Stimulated activated effector memory CD8-positive, alpha-beta T cell treated with anti-CD3 and anti-CD28 coated beads, Interleukin-12 subunit alpha, Interleukin-12 subunit beta, amount 100 ng/mL, for 72 hours (primary cell): Measurements from ENCODE around the gene STUB1.
A peak's percentile ranks its signal among the peaks of the same experiment; 100 is the strongest.

Experiments
- ATAC-seq: fragments of 150-1000 bp; cut with Tn5 transposase; 2 replicates; pipeline ENCODE4 v1.10.0; 2021
- DNase-seq, 2 donors: peaks; one replicate each; pipeline ENCODE4 v3.0.0; 2021 to 2022; ENCODE audit warnings: low spot score in 2 of 2
- H3K27ac Mint-ChIP-seq: one replicate; pipeline ENCODE4 v1.8.0; 2022; ENCODE audit warnings: mild to moderate bottlenecking, mixed read lengths
- H3K36me3 Mint-ChIP-seq: one replicate; pipeline ENCODE4 v1.8.0; 2022; ENCODE audit warnings: mild to moderate bottlenecking, mixed read lengths
- H3K4me1 Mint-ChIP-seq: one replicate; pipeline ENCODE4 v1.8.0; 2022; ENCODE audit warnings: mixed read lengths
- H3K4me3 Mint-ChIP-seq: one replicate; pipeline ENCODE4 v1.8.0; 2022; ENCODE audit warnings: mild to moderate bottlenecking, mixed read lengths
- H3K9me3 Mint-ChIP-seq: one replicate; pipeline ENCODE4 v1.8.0; 2022; ENCODE audit warnings: mixed read lengths

STUB1 gene

DNA sequence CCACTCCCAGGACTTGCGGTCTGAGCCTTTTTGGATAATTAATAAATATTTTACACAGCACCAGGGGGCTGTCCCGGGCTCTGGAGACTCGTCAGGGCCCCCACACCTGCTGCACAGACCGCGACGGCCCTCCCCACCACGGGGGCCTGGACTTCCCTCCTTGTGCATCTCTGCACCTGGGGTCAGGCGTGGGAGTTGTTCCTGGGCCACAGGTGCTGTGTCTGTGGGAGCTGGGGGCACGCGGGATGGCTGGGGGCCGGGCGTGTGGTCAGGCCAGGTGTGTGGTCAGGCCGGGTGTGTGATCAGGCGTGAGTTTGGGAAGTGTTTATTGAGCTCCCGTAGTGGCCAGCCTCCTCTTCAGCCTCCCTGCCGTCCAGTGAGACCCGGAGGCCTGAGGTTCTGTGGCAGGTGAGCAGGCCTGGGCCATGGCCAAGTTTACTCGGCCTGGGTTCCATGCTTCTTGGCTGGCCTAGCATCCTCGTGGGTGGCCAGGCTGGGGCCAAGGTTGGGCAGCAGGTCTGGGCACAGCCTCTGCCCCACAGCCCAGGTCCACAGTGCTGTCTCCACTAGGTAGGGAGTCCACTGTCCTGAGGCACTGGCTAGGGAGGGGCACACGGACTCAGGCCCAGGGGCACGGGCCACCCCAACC, 1.9 kb upstream of the STUB1 start:
- H3K36me3 Mint-ChIP-seq, result peaks cover 27% of the 10 kb centered on the region
- H3K4me1 Mint-ChIP-seq, result peaks cover 43% of the 10 kb centered on the region
- H3K27ac Mint-ChIP-seq, result peak overlapping the region; percentile 76
- ATAC-seq, result no peak
- no peak for DNase-seq
- peak overlapping the region; percentile 73 for H3K4me3 Mint-ChIP-seq
- no peaks in the 10 kb centered on the region for H3K9me3 Mint-ChIP-seq

DNA sequence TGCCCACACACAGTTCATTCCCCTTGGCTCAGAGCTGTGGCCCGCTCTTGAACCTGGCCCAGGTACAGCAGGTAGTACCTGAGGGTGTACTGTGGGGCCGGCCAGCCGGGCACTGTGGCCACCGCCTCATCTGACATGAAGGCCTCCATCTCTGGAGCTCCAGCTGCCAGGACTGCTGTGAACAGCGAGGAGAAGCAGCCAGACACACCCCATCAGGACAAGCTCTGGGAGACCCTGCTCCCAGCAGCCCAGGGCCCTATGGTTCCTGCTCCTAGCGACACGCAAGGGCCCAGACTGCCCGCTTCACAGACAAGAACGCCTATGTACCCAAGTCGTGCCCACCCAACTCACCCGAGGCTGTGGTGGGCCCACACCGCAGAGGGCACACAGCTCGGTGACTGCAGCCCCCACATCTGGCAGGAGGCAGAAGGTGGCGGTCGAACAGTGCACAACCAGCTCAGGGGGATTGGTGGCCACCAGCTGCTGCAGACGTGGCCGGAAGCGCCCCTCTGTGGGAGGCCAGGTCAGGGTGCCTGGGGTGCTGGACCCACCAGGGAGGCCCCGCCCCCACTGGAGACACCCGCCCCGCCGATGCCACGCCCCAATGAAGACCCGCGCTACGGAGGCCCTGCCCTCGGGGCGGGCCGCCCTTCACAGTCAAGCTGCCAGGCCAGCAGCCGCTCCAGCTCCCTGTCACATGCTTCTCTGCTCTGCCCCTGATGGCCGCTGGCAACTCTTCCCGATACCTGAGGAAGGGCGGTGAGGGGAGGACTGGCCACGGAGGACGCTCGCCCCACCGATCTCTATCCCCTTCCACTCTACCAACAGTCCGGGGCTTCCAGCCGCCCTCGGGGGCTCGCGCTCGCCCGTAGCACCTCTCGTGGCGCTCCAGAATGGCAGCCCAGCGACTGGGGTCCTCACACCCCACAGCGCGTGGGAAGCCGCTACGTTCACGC, 1.1 kb upstream of the STUB1 start:
- ATAC-seq, result peak; percentile 29
- DNase-seq, result peak; percentile 55 to 82
- Mint-ChIP-seq H3K4me1 (peaks cover 45% of the 10 kb centered on the region), H3K4me3 (peak overlapping the region; percentile 73), H3K27ac (peak overlapping the region; percentile 76), H3K36me3 (peaks cover 30% of the 10 kb centered on the region), H3K9me3 (no peaks in the 10 kb centered on the region)

DNA sequence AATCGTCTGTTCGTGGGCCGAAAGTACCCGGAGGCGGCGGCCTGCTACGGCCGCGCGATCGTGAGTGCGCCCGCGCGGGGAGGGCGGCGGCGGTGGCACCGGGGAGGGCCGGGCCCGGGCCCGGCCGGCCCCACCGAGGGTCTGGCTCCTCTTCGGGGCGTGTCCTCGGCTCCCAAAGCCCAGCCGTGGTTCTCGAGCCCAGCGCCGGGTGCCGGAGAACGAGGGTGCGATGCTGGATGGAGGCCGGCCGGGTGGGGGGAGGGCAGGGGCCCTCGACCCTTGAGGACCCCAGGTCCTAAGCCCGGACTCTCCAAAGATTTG, 375 bp downstream of the STUB1 start:
- H3K4me1 Mint-ChIP-seq, result peaks cover 44% of the 10 kb centered on the region
- peaks cover 39% of the 10 kb centered on the region for H3K36me3 Mint-ChIP-seq
- H3K9me3 Mint-ChIP-seq, result no peaks in the 10 kb centered on the region
- peak overlapping the region; percentile 80 for H3K27ac Mint-ChIP-seq
- DNase-seq (no peak), ATAC-seq (no peak)
- peak overlapping the region; percentile 73 for H3K4me3 Mint-ChIP-seq

DNA sequence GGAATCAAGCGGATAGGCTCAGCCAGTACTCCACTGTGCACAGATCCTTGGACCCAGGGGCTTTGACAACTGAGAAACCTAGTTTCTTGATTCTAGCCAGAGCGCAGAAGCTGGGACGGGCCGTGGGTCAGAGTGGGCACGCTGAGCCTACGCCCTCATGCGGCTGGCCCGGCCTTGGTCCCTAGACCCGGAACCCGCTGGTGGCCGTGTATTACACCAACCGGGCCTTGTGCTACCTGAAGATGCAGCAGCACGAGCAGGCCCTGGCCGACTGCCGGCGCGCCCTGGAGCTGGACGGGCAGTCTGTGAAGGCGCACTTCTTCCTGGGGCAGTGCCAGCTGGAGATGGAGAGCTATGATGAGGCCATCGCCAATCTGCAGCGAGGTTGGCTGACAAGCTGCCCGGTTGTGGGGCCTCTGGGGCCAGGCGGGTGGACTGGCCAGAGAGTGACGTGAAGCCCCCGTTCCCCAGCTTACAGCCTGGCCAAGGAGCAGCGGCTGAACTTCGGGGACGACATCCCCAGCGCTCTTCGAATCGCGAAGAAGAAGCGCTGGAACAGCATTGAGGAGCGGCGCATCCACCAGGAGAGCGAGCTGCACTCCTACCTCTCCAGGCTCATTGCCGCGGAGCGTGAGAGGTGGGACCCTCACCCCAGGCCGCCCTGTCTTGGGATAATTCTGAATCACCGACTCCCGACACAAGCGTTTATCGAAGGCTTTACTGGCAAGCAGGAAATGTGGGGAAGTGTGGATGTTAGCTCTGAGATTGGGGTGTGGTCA, 946 bp downstream of the STUB1 start:
- peaks cover 44% of the 10 kb centered on the region for H3K36me3 Mint-ChIP-seq
- ATAC-seq (no peak), DNase-seq (no peak)
- peak overlapping the region; percentile 80 for H3K27ac Mint-ChIP-seq
- H3K4me3 Mint-ChIP-seq, result peak overlapping the region; percentile 73
- peaks cover 49% of the 10 kb centered on the region for H3K4me1 Mint-ChIP-seq
- no peaks in the 10 kb centered on the region for H3K9me3 Mint-ChIP-seq

DNA sequence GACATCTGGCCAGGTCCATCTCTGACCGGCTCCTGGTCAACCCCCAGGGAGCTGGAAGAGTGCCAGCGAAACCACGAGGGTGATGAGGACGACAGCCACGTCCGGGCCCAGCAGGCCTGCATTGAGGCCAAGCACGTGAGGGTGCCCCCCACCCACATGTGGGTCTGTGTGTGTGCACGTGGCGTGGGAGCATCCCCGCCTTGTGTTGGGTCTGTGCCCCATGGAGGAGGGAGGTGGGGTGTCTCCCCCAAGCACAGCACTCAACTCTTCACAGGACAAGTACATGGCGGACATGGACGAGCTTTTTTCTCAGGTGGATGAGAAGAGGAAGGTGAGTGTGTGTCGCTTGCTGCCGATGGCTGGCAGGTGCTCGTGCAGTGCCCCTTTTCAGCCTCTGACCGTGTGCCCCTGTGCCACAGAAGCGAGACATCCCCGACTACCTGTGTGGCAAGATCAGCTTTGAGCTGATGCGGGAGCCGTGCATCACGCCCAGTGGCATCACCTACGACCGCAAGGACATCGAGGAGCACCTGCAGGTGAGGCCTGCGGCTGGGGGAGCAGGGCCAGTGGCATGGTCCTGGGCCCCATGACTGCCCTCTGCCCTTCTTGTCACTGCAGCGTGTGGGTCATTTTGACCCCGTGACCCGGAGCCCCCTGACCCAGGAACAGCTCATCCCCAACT, 1.7 kb downstream of the STUB1 start:
- Mint-ChIP-seq H3K4me1 (peaks cover 49% of the 10 kb centered on the region), H3K36me3 (peaks cover 48% of the 10 kb centered on the region), H3K9me3 (no peaks in the 10 kb centered on the region)

DNA sequence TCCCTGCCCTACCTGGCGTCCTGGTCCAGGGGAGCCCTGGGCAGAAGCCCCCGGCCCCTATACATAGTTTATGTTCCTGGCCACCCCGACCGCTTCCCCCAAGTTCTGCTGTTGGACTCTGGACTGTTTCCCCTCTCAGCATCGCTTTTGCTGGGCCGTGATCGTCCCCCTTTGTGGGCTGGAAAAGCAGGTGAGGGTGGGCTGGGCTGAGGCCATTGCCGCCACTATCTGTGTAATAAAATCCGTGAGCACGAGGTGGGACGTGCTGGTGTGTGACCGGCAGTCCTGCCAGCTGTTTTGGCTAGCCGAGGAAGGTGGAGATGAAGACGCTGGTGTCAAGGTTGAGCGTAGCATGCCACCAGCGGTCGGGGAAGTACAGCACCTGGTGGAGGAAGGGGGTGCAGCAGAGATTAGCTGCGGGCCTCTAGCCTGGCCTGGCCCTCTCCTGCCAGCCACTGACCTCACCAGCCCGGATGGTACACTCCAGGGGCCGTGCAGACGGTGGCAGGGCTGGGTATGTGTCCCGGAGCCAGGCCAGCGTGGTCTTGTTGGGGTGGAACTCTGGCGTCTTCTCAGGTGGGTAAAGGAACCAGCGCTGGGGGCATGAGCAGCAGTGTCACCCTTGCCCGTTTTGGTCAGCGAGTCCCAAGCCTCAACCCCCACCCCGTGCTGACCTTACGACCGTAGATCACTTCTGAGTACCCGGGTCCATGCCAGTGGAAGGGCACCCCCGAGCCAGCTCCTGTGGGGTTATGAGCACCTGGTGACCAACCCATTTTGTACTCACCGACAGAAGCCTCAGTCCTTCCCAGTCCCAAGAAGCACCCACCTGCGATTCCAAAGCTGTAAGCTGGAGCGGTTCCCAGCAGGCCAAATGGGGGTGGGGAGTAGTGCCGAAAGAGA, 2.5 kb downstream of the STUB1 start:
- H3K4me3 Mint-ChIP-seq, result peak overlapping the region; percentile 73
- H3K9me3 Mint-ChIP-seq, result no peaks in the 10 kb centered on the region
- H3K36me3 Mint-ChIP-seq, result peaks cover 48% of the 10 kb centered on the region
- H3K4me1 Mint-ChIP-seq, result peaks cover 49% of the 10 kb centered on the region
- DNase-seq (no peak), ATAC-seq (no peak)
- H3K27ac Mint-ChIP-seq, result peak overlapping the region; percentile 89

More for the DNA sequence above, 1.7 kb downstream of the STUB1 start:
- ATAC-seq, result no peak
- DNase-seq, result no peak
- H3K4me3 Mint-ChIP-seq, result peak overlapping the region; percentile 73
- peak overlapping the region; percentile 89 for H3K27ac Mint-ChIP-seq

DNA sequence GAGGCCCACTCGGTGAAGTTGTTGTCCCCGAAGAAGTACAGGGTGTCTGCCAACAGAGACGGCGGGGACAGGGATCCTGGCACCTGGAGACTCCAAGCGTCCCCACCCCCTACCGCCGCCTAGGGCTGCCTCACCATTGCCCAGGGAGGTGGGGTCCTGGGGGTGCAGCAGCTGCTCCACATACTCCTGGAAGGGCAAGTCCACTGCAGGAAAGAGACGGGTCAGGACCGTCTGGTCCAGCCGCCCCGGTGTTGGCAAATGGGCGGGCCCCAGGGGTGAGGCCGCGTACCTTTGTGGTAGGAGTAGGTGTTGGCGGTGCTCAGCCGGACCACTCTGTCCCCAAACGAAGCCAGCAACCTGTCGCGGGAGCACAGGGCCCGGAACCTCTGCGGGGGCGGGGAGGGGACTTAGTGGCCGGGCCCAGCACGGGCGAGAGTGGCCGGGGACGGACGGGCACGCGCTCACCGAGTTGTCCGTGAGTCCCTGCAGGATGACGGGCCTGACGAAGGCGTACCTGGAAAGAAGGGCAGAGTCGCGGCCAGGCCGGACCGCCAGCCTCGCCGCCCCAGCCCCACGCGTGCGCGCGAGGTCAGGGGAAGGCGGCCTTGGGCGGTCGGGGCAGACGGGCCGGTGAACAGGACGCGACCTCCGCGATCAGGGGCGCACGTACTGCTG, 3.3 kb downstream of the STUB1 start:
- H3K36me3 Mint-ChIP-seq, result peaks cover 48% of the 10 kb centered on the region
- peak overlapping the region; percentile 89 for H3K27ac Mint-ChIP-seq
- DNase-seq, result no peak

DNA sequence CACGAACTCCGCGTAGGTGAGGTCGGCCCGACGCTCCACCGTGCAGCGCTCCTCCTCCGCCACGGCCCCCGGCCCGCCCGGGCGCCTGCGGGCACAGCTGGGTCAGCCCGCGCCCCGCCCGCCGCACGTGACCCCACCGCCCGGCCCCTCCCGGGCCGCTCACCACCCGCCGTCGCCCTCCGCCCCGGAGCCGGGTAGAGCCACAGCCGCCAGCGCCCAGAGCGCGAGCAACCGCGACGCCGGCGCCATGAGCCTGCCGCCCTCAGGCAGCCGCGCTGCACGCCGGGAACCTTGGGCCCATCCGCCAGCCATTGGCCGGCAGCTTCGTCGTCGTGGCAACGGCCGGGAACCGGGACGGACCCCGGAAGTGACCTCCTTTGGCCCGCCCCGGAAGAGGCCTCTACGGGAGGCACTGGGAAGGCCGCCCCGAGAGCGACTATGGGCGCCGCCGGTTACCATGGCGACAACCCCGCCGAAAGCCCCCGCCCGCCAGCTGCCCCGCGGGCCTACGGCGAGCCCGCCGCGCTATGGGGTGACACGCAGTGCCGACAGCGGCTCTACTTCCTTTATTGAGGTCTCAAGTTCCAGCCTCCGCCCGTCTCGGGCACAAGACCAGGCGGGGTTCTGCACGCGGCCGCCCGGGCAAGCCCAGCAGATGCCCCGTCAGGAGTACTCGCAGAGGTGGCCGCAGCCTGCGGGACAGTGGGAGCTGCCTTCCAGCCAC, 4.0 kb downstream of the STUB1 start, which contains the start of gene JMJD8:
JMJD8 (minus strand) TSS at position 264 of the 724 bp plus-strand sequence; CDS start at position 249, 15 bp downstream.
- peak within 1 kb of the TSS; percentile 89 for H3K27ac Mint-ChIP-seq
- H3K4me1 Mint-ChIP-seq, result peaks cover 52% of the 10 kb centered on the region
- no peaks in the 10 kb centered on the region for H3K9me3 Mint-ChIP-seq
- H3K36me3 Mint-ChIP-seq, result peaks cover 48% of the 10 kb centered on the region
- peak; percentile 91 to 97 for DNase-seq
- H3K4me3 Mint-ChIP-seq, result peak within 1 kb of the TSS; percentile 73
- ATAC-seq, result peak; percentile 85

More for the DNA sequence above, 3.3 kb downstream of the STUB1 start:
- ATAC-seq, result no peak
- peak overlapping the region; percentile 73 for H3K4me3 Mint-ChIP-seq
- H3K4me1 Mint-ChIP-seq, result peaks cover 50% of the 10 kb centered on the region
- no peaks in the 10 kb centered on the region for H3K9me3 Mint-ChIP-seq

DNA sequence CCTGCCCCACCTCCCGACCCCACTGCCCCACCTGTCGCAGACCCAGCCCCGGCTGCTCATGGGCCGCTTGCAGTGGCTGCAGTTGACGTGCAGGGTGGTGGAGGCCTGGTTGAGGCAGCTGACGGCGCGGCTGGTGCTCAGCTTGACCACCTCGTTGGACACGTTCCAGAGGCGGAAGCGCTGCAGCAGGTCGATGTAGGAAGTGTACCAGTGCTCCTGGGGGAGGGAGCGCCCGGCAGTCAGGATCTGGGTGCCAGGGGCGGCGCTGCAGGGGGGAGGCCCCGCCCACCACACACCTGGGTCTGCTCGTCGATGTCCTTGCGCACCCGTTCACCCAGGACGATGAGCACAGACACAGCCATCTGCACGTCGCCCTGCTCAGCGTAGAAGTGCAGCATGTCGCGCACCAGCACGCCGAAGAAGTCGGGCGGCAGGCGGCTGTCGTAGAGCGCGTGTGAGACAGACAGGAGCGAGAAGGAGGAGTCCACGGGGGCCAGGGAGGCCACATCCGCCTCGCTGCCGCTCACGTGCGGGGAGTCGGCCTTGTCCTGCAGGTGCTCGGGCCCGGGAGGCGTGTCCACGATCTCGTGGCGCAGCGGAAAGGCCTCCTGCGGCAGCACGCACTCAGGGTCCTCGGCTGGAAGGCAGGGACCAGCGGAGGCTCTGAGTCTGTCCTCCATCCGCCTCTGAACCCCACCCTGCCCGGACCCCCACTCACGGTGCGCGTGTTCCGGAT, 4.9 kb downstream of the STUB1 start:
- ATAC-seq (no peak), DNase-seq (no peak)
- Mint-ChIP-seq H3K36me3 (peaks cover 48% of the 10 kb centered on the region), H3K4me3 (peak overlapping the region; percentile 73), H3K9me3 (no peaks in the 10 kb centered on the region), H3K27ac (peak overlapping the region; percentile 89), H3K4me1 (peaks cover 51% of the 10 kb centered on the region)

DNA sequence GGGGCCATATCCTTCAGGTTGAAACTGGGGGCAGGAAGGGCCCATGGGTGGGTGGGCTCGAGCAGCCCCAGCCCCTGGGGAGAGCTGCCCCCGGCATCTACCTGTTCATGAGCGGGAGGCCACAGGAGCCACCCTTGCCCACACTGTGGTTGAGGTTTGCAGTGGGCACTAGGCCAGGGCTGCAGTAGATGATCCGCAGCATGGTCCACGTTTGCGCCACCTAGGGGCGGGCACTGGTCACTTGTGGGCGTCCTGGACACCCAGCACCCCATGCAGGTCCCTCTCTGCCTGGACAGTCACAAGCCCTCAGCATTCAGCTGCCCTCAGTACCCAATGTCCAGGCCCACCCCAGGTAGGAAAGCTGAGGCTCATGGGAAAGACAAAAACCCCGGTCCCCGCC, 5.8 kb downstream of the STUB1 start:
- DNase-seq, result no peak
- no peak for ATAC-seq
- no peaks in the 10 kb centered on the region for H3K9me3 Mint-ChIP-seq
- peaks cover 49% of the 10 kb centered on the region for H3K36me3 Mint-ChIP-seq
- peak overlapping the region; percentile 45 for H3K27ac Mint-ChIP-seq
- H3K4me1 Mint-ChIP-seq, result peaks cover 52% of the 10 kb centered on the region
- peak overlapping the region; percentile 23 for H3K4me3 Mint-ChIP-seq

DNA sequence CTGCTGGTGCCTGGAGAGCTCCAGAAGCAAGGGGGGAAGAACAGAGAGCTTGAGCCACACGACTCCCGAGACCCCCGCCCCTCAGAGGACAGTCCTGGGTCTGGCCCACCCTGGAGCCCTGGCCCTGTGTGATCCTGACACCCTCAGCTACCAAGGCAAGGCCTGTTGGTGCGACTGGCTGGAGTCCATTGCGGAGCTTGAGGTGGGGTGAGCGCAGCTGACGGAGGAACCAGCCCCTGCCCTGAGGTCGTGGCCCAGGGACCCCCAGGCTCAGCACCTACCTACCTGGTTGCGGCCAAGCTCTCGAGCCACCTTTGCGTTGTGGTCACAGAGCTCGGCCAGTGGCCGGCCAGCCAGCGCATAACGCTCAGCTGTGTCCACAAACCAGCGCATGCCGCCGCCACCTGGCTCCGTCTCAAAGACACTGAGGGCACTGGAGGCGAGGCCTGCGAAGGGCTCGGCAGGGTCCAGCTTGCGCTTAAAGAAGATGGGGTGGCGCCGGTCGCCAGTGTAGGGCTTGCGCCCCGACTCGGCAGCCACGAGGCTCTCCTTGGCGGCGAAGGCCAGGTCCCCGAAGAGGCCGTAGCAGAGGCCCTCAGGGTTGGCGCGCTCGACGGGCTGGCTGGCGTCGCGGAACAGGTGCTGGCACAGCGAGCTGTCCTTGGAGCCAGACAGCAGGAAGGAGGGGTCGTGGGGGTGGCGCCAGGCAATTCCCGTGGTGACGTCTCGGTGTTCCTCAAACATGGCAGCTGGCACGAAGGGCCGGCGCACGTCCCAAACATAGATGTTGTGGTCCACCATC, 6.5 kb downstream of the STUB1 start:
- H3K9me3 Mint-ChIP-seq, result no peaks in the 10 kb centered on the region
- ATAC-seq (no peak), DNase-seq (no peak)
- H3K4me1 Mint-ChIP-seq, result peaks cover 50% of the 10 kb centered on the region
- no peak overlapping the region for H3K27ac Mint-ChIP-seq
- H3K4me3 Mint-ChIP-seq, result no peak overlapping the region
- peaks cover 45% of the 10 kb centered on the region for H3K36me3 Mint-ChIP-seq

DNA sequence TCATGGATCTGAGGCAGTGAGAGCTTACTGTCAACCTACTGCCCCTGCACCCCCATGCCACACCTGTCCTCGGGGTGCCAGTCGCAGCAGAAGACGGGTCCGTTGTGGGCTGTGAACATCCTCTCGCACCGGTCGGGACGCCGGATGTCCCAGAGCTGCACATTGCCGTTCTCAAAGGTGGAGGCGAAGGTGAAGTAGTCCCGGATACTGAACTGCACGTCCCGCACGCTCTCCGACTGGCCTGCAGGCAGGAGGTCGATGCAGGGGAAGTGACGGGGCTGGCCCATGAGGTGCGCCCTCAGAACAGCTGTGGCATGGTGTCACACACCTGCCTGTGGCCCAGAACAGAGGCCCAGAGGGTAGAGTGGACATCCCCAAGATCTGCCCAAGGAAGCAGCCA, 7.3 kb downstream of the STUB1 start:
- ATAC-seq, result no peak
- no peak overlapping the region for H3K4me3 Mint-ChIP-seq

More for the DNA sequence above, 7.3 kb downstream of the STUB1 start:
- peaks cover 41% of the 10 kb centered on the region for H3K4me1 Mint-ChIP-seq
- DNase-seq, result no peak
- H3K36me3 Mint-ChIP-seq, result peaks cover 38% of the 10 kb centered on the region
- H3K27ac Mint-ChIP-seq, result no peak overlapping the region
- no peaks in the 10 kb centered on the region for H3K9me3 Mint-ChIP-seq
